BLaER1 treated with 17β-estradiol and CSF1 and Interleukin-3, amounts not matched to agents 10 nM and 100 nM (cell line): Measurements from ENCODE around the gene SHROOM1.

Experiments
- H3K27ac ChIP-seq, 11 experiments: shearing (Covaris generic); formaldehyde crosslinking; 2 replicates each; pipeline ENCODE4 v1.8.1; 2022
- H3K27me3 ChIP-seq, 11 experiments: shearing (Covaris generic); formaldehyde crosslinking; 2 replicates each; pipeline ENCODE4 v1.8.1; 2022
- H3K36me3 ChIP-seq, 11 experiments: shearing (Covaris generic); formaldehyde crosslinking; 2 replicates each; pipeline ENCODE4 v1.8.1; 2022
- H3K4me1 ChIP-seq, 10 experiments: shearing (Covaris generic); formaldehyde crosslinking; 2 replicates each; pipeline ENCODE4 v1.8.1; 2022
- H3K4me2 ChIP-seq, 11 experiments: shearing (Covaris generic); formaldehyde crosslinking; 2 replicates each; pipeline ENCODE4 v1.8.1; 2022
- H3K4me3 ChIP-seq, 10 experiments: shearing (Covaris generic); formaldehyde crosslinking; 2 replicates each; pipeline ENCODE4 v1.8.1; 2022
- H3K9ac ChIP-seq, 11 experiments: shearing (Covaris generic); formaldehyde crosslinking; 2 replicates each; pipeline ENCODE4 v1.8.1; 2022
- H3K9me3 ChIP-seq, 11 experiments: shearing (Covaris generic); formaldehyde crosslinking; replicated peaks in 1 of 11; 2 replicates each; pipeline ENCODE4 v1.8.1; 2022
- H4K20me1 ChIP-seq, 11 experiments: shearing (Covaris generic); formaldehyde crosslinking; 2 replicates each; pipeline ENCODE4 v1.8.1; 2022
- Cebpa-rat ChIP-seq, 11 experiments: shearing (Covaris generic); IDR thresholded peaks; 2 replicates each; pipeline ENCODE4 v1.8.1; 2022

SHROOM1 gene

DNA sequence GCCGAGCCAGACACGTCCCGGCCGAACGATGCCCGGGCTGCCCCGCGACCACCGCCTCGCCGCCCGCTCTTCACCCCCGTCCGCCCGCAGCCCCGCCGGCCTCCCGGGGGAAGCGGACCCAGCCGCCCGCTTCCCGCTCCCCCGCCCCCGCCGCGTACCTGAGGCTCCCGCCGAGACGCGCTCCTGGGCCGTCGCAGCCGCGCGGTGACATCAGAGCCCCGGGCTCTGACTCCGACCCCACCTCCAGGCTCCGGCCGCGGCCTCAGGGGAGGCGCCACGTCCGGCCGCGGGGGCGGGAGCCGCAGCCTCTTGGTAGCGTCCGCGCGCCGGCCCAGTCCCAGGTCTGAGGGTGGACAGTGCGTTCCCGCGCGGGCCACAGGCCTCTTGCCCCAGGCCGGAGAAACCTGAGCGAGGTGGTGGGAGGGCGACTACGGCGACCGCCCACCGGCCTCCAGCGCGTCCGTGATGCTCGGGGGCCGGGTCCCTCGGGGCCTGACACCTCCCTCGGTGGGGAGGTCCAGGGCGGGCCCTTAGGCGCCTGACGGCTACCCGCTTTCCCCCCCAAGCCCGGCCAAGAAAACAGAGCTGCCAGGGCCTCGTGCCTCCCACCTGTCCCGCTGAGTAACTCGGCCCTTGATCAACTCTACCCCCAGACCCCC is at the start of gene SHROOM1:
Gene SHROOM1, minus strand, starts transcription at position 212 of the 659 bp plus-strand sequence. CDS start 4,507 bp downstream, outside the sequence.
- peaks cover 43 to 72% (median 66%) of the 10 kb centered on the region in 11 experiments for H3K27me3 ChIP-seq

GRCh38 chr5:132877938-132878337 is 47.5 kb upstream of the SHROOM1 start:
- H3K4me1 ChIP-seq = no peaks in the 10 kb centered on the region
- H3K4me3 ChIP-seq = no peak overlapping the region
- no peak overlapping the region for H3K27ac ChIP-seq
- H4K20me1 ChIP-seq = peaks cover 0 to 50% (median 0%) of the 10 kb centered on the region in 11 experiments; a peak in 5 of 22 replicates
- H3K36me3 ChIP-seq = peaks cover 73 to 100% (median 91%) of the 10 kb centered on the region in 11 experiments
- no peaks in the 10 kb centered on the region for H3K9me3 ChIP-seq
- no peak overlapping the region for H3K9ac ChIP-seq
- H3K4me2 ChIP-seq = no peak overlapping the region
- no peaks in the 10 kb centered on the region for H3K27me3 ChIP-seq
- no peak for TF ChIP-seq Cebpa-rat (IDR thresholded peaks at IDR 0.05)

More for the DNA sequence above, at the start of gene SHROOM1:
- peaks cover 5 to 34% (median 15%) of the 10 kb centered on the region in 10 experiments; a peak in 17 of 20 replicates for H3K4me1 ChIP-seq
- H3K9ac ChIP-seq = peak within 1 kb of the TSS; percentile 72 to 93 (median 82)
- no peaks in the 10 kb centered on the region; a peak in 1 of 22 replicates for H3K9me3 ChIP-seq
- peak within 1 kb of the TSS; percentile 87 to 97 (median 95) for H3K4me2 ChIP-seq
- peak within 1 kb of the TSS; percentile 52 to 83 (median 69); a peak in 21 of 22 replicates for H3K27ac ChIP-seq
- H4K20me1 ChIP-seq = peaks cover 0 to 43% (median 12%) of the 10 kb centered on the region in 11 experiments; a peak in 14 of 22 replicates
- no peak for TF ChIP-seq Cebpa-rat (IDR thresholded peaks at IDR 0.05)
- H3K36me3 ChIP-seq = peaks cover 0 to 26% (median 0%) of the 10 kb centered on the region in 11 experiments; a peak in 9 of 22 replicates
- peak within 1 kb of the TSS; percentile 60 to 88 (median 73) for H3K4me3 ChIP-seq

GRCh38 chr5:132877466-132877865 is 47.0 kb upstream of the SHROOM1 start:
- Histone ChIP-seq H3K4me1 (no peaks in the 10 kb centered on the region), H3K27ac (no peak overlapping the region), H3K36me3 (peaks cover 73 to 100% (median 90%) of the 10 kb centered on the region in 11 experiments), H4K20me1 (peaks cover 0 to 46% (median 0%) of the 10 kb centered on the region in 11 experiments; a peak in 5 of 22 replicates), H3K27me3 (no peaks in the 10 kb centered on the region), H3K4me3 (no peak overlapping the region), H3K4me2 (no peak overlapping the region), H3K9ac (no peak overlapping the region), H3K9me3 (no peaks in the 10 kb centered on the region)
- no peak for TF ChIP-seq Cebpa-rat (IDR thresholded peaks at IDR 0.05)

DNA sequence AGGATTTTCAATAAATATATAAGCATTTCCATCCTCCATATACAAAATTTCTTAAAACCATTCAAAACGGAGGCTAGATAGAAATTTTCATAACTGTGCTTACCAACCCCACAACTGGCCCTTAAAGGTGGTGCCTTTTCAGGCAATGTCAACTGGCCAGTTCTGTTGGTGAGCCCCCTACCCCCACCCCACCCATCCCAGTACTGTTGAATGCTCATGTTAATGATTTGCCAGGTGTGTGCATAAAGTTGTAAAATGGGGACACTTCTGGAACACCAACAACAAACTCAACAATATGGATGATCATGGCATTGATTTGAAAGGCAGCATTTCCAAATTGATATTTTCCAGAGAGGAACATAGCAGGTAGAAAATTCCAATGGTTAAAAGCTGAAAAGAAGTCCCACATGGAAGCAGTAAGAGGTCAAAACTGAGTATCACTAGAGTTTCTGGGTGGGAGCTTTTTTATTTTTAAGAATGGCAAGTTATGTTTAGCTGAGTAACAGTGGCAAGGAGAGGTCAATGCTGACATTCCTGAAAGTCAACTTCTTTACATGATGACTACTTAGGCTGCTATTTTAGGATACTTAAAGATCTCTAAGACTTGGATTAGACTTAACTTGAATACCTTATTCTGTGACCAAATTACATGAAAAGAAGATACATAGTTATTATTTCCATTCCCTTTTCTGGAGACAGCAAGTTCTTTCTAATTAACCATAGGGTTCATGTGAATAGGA is 45.7 kb upstream of the SHROOM1 start:
- H3K4me2 ChIP-seq = no peak overlapping the region
- no peak for TF ChIP-seq Cebpa-rat (IDR thresholded peaks at IDR 0.05)
- no peak overlapping the region for H3K9ac ChIP-seq
- H4K20me1 ChIP-seq = peaks cover 0 to 44% (median 0%) of the 10 kb centered on the region in 11 experiments; a peak in 6 of 22 replicates
- H3K4me3 ChIP-seq = no peak overlapping the region
- no peaks in the 10 kb centered on the region for H3K4me1 ChIP-seq
- no peaks in the 10 kb centered on the region for H3K9me3 ChIP-seq
- H3K36me3 ChIP-seq = peaks cover 73 to 100% (median 90%) of the 10 kb centered on the region in 11 experiments
- H3K27ac ChIP-seq = no peak overlapping the region
- H3K27me3 ChIP-seq = no peaks in the 10 kb centered on the region

- Histone ChIP-seq H3K4me1 (peaks cover 0 to 16% (median 0%) of the 10 kb centered on the region in 10 experiments; a peak in 3 of 20 replicates), H3K4me2 (no peak overlapping the region), H3K27me3 (no peaks in the 10 kb centered on the region), H3K4me3 (no peak overlapping the region), H3K9me3 (no peaks in the 10 kb centered on the region), H3K27ac (no peak overlapping the region), H4K20me1 (peaks cover 0 to 25% (median 0%) of the 10 kb centered on the region in 11 experiments; a peak in 9 of 22 replicates), H3K36me3 (peaks cover 75 to 99% (median 90%) of the 10 kb centered on the region in 11 experiments), H3K9ac (no peak overlapping the region)
- TF ChIP-seq Cebpa-rat (IDR thresholded peaks at IDR 0.05) = no peak
Measured at GRCh38 chr5:132873930-132874271, 43.5 kb upstream of the SHROOM1 start.

- H3K27me3 ChIP-seq = no peaks in the 10 kb centered on the region
- peaks cover 0 to 21% (median under 1%) of the 10 kb centered on the region in 10 experiments; a peak in 7 of 20 replicates for H3K4me1 ChIP-seq
- H4K20me1 ChIP-seq = peaks cover 0 to 22% (median 2%) of the 10 kb centered on the region in 11 experiments; a peak in 11 of 22 replicates
- H3K9ac ChIP-seq = no peak within 1 kb of the TSS
- no peak within 1 kb of the TSS for H3K4me2 ChIP-seq
- peaks cover 77 to 99% (median 90%) of the 10 kb centered on the region in 11 experiments for H3K36me3 ChIP-seq
- TF ChIP-seq Cebpa-rat (IDR thresholded peaks at IDR 0.05) = no peak
- H3K9me3 ChIP-seq = no peaks in the 10 kb centered on the region
- no peak within 1 kb of the TSS for H3K4me3 ChIP-seq
- H3K27ac ChIP-seq = no peak within 1 kb of the TSS
Measured at GRCh38 chr5:132873119-132873929, 42.9 kb upstream of the SHROOM1 start, which contains the start of gene LEAP2. Gene LEAP2, plus strand, starts transcription at chr5:132873668. Its CDS starts 27 bp downstream, at chr5:132873695.

DNA sequence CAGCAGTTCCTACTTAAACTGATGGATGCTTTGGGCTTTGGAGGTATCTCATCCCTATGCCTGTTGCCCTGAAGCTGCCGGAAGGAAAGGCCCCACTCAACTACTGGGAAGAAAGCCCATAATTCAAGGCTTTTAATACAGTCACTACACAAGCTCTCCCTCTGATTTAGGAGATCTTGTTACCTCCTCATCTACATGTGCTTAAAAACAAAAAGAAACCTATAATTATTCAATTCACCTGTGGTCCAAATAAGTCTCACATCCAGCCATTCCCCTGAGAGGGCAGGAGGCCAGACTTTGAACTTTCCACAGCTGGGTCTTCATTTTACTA is 42.3 kb upstream of the SHROOM1 start:
- H3K27me3 ChIP-seq = no peaks in the 10 kb centered on the region
- peaks cover 0 to 26% (median 4%) of the 10 kb centered on the region in 11 experiments; a peak in 12 of 22 replicates for H4K20me1 ChIP-seq
- peaks cover 77 to 99% (median 90%) of the 10 kb centered on the region in 11 experiments for H3K36me3 ChIP-seq

GRCh38 chr5:132871459-132872284 is 41.2 kb upstream of the SHROOM1 start:
- no peak for TF ChIP-seq Cebpa-rat (IDR thresholded peaks at IDR 0.05)
- H3K4me2 ChIP-seq = no peak overlapping the region
- H3K9ac ChIP-seq = no peak overlapping the region
- peaks cover 73 to 93% (median 85%) of the 10 kb centered on the region in 11 experiments for H3K36me3 ChIP-seq
- H3K27ac ChIP-seq = no peak overlapping the region
- peaks cover 9 to 33% (median 13%) of the 10 kb centered on the region in 10 experiments for H3K4me1 ChIP-seq
- H3K27me3 ChIP-seq = no peaks in the 10 kb centered on the region
- peaks cover 0 to 36% (median 7%) of the 10 kb centered on the region in 11 experiments; a peak in 14 of 22 replicates for H4K20me1 ChIP-seq
- H3K4me3 ChIP-seq = no peak overlapping the region
- H3K9me3 ChIP-seq = no peaks in the 10 kb centered on the region

More for the DNA sequence above, 42.3 kb upstream of the SHROOM1 start:
- Histone ChIP-seq H3K27ac (no peak overlapping the region), H3K4me3 (no peak overlapping the region), H3K4me1 (peaks cover under 1 to 27% (median 6%) of the 10 kb centered on the region in 10 experiments; a peak in 19 of 20 replicates), H3K4me2 (no peak overlapping the region), H3K9me3 (no peaks in the 10 kb centered on the region), H3K9ac (no peak overlapping the region)
- TF ChIP-seq Cebpa-rat (IDR thresholded peaks at IDR 0.05) = no peak
